ENCODE data around the gene POLR2L.

Gene POLR2L

DNA sequence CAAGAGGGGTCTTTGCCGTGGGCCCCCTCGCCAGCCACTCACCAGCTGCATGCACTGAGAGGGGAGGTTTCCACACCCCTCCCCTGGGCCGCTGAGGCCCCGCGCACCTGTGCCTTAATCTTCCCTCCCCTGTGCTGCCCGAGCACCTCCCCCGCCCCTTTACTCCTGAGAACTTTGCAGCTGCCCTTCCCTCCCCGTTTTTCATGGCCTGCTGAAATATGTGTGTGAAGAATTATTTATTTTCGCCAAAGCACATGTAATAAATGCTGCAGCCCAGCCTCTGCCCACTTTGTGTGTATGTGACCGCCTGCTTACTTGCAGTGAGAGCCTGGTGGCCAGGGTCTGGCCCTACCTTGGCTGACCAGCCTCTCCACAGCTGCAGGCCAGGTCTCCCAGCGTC, 17.4 kb downstream of the POLR2L start:
- DNase-seq, result no peak

DNA sequence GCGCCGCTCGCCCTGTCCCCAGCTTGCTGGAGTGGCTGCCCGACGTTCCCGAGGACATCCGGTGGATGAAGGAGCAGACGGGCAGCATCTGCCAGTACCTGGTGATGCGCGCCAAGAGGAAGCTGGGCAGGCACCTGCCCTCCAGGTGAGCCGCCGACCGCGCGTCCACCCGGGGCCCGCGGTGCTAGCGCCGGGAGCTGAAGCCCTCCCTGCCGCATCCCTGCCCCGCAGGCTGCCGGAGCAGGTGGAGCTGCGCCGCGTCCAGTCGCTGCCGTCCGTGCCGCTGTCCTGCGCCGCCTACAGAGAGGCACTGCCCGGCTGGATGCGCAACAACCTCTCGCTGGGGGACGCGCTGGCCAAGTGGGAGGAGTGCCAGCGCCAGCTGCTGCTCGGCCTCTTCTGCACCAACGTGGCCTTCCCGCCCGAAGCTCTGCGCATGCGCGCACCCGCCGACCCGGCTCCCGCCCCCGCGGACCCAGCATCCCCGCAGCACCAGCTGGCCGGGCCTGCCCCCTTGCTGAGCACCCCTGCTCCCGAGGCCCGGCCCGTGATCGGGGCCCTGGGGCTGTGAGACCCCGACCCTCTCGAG, 17.9 kb downstream of the POLR2L start:
- no peak for DNase-seq

DNA sequence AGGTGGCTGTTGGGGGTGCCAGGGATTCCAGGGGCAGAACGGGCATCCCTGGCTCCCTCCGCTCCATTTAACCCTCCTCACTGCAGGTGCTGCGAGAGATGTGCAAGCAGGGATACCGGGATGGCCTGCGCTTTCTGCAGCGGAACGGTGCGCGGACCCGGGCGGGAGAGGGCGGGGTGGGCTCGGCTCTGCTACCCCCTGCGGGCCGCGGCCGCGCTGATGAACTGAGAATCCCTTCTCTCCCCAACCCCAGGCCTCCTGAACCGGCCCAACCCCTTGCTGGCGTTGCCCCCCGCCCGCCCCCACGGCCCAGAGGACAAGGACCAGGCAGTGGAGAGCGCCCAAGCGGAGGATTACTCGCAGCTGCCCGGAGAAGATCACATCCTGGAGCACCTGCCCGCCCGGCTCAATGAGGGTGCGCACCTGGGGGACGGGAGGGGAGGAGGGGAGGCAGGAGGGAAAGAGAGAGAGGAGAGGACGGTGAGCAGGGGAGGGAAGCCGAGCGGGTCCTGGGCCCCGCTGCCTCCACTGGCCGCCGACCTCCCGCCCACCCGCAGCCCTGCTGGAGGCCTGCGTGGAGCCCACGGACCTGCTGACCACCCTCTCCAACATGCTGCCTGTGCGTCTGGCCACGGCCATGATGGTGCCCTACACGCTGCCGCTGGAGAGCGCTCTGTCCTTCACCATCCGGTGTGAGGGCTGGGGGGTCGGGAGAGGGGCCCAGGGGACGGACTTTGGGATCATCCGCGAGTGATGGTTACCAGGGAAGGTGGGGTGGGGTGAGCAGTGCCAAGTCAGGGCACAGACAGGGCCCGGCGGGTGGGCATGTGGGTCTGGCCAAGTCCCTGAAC, 18.7 kb downstream of the POLR2L start:
- DNase-seq, result no peak

DNA sequence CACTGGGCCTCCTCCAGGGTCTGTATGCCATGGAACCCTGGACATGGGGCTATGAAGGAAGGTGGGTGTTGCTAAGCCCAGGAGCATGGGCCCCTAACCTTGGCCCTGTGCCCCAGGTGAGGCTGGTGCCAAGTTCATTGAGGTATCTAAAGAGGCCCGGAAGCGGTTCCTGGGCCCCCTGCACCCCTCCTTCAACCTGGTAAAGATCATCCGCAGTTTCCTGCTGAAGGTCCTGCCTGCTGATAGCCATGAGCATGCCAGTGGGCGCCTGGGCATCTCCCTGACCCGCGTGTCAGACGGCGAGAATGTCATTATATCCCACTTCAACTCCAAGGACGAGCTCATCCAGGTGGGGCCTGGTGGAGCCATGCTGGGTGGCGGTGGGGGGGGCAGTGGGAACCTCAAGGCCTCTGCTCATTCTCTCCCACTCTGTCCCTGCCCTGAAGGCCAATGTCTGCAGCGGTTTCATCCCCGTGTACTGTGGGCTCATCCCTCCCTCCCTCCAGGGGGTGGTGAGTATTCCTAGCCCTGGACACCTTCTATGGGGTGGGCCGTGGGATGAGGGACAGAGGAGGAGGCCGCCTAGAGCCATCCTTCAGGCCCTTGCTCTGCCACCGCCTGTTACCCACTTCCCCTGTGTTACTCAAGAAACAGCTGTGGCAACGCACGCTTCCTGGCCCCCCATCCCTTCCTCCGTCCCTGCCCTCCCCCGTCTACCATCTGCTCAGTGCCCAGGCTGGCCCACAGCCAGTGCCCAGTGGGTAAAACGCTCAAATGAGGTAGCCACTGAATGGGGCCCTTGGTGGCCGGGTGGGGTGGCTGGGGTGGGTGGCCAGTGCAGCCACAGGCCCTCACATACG, 20.6 kb downstream of the POLR2L start:
- no peak for DNase-seq

DNA sequence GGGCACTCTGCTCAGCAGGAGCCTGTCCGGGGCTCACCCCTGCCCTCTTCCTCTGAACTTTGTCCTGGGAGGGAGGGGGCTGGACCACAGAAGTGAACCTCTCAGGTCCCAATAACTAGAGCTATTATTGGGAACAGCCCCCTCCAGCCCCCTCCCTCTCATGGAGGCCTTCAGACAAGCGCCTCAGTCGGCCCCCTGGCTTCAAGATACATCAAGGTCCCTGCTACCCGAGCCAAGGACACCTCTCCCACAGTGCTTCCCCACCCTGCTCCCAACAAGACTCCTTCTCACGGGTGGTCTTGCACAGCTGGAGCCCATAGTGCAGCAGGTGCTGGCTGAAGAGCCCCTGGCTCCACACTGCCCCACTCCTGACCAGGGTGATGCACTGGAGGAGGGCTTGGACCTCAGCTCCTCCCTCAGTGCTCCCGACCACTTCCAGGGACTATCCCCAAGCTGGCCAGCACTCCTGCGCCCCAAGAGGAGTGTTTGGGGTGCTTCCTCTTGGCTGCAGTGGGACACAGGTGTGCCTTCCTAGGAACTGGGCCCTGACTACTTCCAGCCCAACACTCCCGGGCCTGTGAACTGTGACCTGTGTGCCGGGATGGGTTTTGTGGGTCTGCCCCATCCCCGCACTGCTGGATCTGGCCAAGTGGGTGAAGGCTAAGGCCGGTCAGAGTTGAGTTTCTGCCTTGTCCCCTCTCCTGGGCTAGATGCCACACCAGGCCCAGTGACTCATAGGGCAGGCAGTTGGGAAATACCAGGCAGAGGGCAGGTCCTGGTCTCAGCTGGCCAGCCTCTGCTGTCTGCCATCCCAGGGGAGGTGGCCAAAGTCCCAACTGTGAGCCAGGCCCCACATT, 21.4 kb downstream of the POLR2L start:
- DNase-seq, result no peak

DNA sequence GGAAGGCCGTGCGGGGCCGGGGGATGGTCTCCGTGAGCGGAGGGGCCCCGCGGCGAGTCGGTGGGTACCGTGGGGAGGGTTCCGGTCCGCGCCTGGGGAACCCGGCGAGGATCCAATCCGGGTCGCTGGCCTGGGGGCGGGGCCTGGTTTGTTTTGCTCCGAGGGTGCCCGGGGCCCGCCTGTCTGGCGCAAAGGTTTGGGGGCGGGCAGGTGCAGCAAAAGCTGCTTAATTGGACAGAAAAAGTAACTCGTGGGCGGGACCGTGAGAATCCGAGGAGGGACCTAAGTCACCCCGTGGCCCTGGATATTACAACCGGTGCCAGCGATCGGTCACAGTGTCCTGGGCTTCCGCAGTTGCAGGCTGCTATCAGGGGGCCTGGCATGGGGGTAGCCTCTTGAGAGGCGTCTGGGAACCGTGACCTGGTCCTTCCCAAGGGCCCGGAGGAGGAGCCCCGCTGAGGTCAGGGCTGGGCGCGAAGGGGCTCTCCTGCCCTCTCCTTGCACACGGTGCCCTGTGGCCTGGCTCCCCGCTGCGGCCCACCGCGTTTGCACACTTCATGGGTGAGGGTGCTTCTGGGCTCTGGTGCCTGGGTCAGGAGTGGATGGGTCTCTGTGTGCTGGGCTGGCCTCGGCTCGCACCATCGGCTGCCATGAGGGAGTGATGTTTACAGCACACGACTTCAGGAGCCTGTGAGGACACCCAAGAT, 22.2 kb downstream of the POLR2L start:
- DNase-seq, result peak; percentile 93

DNA sequence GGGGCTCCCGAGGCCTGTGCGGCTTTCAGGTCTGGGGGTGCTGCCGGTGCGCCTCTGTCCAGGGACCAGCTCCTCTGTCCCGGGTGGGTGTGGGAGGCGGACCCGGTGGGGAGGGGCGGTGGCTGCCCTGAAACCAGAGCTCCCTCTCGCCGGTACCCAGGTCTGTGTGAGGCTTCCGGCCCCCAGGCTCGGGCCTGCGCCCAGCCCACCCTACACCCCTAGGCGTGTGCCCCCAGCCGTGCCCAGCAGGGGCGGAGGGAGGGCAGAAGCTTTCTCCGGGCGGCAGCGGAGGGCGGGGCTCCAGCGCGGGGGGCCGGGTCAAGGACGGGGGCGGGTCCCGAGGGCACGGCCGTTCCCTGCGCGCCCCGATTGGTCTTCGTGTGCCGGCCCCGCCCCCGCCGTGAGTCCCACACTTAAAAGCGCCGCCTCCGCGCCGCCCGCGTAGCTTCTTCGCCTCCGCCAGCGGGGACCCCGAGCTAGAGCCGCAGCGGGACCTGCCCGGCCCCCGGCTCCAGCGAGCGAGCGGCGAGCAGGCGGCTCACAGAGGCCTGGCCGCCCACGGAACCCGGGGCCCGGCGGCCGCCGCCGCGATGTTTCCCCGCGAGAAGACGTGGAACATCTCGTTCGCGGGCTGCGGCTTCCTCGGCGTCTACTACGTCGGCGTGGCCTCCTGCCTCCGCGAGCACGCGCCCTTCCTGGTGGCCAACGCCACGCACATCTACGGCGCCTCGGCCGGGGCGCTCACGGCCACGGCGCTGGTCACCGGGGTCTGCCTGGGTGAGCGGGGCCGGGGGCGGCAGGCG, 23.0 kb downstream of the POLR2L start:
- DNase-seq, result peak; percentile 91

DNA sequence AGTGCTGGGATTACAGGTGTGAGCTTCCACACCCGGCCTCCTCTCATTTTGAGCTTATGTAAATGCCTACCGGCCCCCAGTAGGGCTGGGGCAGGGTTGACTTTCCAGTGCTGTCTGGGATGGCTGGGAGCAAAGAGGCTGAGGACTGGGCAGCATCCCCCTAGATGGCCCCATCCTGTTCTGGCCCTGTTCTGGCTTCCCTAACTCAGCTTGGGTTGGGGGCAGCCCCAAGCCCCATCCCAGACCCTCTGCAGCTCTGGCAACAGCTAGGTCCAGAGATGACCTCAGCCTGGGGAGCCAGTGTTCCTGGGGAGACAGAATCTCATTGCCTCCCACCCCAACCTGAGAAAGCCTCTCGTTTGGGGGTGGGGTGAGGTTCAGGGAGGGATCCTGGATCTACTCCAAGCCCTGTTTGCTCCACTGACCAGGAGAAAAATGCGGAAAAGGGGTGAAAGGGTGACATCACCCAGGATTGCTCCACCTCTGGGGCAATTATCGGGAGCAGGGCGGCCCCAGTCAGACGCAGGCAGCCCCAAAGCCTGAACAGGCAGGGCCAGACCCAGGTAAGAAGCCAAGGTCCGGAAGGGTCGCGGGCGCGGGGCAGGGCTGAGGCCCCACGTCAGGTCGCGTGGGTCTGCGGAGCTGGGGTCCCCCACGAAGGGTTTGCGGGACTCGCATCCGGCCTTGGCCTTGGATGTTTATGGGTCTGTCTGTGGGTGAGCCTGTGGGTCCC, 23.8 kb downstream of the POLR2L start, which contains the start of gene PNPLA2:
Gene PNPLA2 (plus strand): TSS at position 519 of the 733 bp plus-strand sequence. CDS start 805 bp downstream, outside the sequence.
- DNase-seq, result no peak

DNA sequence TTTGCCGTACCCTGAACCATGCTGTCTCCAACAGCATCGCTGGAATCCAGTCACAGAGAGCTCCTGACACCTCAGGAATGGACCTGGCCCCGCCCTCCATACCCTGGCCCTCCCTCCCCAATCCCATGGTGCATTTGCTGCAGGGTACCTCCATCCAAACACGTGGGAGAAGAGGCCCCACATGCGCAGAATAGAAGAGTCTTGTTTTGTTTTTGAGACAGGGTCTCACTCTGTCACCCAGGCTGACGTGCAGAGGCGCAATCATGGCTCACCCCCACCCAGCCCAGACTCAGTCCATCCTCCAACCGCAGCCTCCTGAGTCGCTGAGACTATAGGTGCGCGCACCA, 25.9 kb downstream of the POLR2L start:
- DNase-seq, result no peak

DNA sequence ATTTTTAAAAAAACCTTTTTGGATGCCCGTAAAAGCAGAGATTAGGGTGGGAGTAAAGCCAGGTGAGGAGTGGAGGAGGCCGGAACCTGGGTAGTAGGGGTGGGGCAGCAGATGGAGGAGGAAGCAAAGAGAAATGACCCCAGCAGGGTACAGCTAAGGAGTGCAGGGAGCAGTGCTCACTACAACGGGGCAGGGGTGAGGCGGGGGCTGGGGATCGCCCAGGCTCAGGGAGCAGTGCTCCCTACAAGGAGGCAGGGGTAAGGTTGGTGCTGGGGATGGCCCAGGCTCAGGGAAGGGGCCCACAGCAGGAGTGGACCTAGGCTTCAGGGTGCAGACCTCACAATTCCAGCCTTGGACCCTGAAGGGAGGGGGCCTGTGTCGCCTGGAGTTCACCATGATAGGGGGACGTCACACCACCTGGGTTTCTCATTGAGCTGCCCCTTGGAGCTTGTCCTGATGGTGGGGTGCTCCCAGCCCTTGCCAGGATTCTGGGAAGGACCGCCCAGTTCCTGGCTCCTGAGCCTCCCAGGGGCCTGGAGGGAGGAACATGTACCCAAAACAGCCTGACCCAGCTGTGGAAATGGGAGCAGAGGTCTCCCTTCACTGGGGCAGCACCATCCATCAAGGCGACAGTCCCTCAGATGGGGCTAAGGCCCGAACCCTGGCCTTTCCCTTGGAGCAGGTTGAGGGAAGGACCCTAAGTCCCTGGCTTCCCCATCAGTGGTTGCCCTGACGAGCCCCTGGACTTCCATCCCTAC, 26.5 kb downstream of the POLR2L start:
- no peak for DNase-seq

DNA sequence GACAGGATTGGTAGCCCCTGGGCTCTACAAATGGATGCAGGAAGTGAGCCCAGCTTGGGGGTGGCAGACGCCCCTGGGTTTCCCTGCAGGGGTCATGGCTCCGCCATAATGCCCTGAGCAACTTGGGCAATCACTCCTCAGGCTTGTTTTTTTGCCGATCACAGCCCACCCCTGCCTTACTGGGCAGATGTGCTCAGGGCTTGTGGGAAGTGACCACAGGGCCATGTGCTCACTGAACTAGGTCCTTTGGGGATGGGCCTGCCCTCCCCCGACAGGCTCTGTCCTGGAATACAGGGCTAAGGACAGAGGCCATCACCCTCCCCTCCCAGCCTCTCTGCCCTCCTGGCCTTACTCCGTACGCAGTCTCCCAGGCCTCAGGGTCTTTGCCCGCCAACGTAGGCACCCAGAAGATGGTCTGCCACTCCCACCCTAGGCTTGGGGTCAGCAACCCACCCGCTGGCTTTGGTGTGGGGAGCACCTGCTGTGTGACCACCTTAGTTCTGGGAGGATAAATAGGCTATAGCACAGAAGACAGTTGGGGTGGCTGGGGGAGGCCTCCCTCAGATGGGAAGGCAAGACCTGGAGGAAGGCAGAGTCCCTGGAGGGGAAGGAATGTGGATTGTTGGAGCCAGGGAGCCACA, 28.8 kb downstream of the POLR2L start:
- DNase-seq, result no peak

DNA sequence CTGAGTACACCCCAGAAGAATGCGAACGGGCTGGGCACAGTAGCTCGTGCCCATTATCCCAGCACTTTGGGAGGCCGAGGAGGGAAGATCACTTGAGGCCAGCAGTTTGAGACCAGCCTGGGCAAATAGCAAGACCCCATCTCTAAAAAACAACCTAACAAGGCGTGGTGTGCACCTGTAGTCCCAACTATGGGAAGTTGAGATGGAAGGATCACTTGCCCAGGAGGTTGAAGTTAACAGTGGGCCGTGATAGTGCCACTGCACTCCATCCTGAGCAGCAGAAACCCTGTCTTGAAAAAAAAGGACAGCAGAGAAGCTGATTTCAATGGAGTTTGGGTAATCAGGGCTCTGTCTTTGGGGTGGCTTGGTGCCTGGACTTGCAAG, 29.3 kb downstream of the POLR2L start:
- no peak for DNase-seq

DNA sequence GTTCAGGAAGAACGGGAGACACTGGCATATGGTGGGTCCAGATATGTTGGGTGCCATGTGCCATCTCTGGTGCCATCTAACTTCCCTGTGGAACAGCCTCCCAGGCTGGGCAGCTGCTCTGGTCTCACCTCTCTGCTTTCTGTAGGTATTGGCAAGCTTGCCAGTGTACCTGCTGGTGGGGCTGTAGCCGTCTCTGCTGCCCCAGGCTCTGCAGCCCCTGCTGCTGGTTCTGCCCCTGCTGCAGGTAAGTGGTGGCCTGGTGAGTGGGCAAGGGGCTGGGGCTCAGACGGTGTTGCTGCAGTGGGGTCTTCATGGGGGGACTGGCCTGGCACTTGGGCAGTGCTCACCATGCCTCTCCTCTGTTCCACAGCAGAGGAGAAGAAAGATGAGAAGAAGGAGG, 29.9 kb downstream of the POLR2L start:
- no peak for DNase-seq

DNA sequence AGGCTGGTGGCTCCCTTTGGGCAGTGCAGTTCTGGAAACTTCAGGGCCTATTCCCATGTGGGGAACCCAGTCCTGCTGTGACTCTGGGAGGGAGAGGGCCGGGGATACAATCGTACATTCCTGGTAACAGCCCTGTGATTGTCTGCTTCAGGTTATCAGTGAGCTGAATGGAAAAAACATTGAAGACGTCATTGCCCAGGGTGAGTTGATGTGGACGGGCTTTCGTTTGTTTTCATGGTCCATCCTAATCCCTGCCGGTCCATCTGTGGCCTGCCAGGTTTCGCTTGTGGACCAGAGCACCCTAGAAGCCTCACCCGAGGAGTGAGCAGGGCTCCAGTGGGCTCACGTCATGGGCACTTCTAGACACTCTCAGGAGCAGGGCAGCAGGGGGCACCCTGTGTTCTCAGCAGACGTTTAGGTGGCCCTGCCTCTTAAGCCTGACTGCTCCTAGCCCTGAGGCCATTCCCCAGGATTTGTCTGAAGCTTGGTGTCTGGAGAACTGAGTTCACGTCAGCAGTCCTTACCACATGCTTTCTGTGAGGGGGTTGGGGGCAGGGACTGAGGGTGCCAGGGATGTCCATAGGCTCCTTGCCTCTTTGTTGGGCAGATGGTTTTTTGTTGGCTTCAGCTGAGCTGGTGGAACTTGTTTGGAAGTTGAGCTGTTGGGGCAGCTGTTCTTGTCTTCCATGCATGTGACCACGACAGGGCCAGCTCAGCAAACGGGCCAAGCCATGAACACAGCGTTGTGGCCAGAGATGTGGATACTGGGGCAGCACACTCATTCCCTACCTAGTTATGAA, 30.7 kb downstream of the POLR2L start:
- DNase-seq, result no peak

DNA sequence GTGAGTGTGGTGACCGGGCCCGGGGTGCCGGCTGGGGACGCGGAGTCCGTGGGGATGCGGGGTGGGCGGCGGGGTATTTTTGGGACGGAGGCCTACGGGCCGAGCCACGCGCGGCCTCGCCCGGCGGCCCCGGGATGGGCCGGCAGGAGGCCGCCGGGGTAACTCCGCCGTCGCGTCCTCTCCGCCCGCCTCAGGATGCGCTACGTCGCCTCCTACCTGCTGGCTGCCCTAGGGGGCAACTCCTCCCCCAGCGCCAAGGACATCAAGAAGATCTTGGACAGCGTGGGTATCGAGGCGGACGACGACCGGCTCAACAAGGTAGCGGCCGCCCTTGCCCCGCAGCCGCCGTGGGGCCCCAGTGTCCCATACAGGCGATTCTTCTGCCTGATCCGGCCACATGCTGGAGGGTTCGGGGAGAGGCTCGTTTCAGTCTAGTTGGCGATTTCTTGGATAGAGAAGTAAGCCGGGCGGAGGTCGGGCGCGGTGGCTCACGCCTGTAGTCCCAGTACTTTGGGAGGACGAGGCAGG, 32.2 kb downstream of the POLR2L start:
- DNase-seq, result no peak

DNA sequence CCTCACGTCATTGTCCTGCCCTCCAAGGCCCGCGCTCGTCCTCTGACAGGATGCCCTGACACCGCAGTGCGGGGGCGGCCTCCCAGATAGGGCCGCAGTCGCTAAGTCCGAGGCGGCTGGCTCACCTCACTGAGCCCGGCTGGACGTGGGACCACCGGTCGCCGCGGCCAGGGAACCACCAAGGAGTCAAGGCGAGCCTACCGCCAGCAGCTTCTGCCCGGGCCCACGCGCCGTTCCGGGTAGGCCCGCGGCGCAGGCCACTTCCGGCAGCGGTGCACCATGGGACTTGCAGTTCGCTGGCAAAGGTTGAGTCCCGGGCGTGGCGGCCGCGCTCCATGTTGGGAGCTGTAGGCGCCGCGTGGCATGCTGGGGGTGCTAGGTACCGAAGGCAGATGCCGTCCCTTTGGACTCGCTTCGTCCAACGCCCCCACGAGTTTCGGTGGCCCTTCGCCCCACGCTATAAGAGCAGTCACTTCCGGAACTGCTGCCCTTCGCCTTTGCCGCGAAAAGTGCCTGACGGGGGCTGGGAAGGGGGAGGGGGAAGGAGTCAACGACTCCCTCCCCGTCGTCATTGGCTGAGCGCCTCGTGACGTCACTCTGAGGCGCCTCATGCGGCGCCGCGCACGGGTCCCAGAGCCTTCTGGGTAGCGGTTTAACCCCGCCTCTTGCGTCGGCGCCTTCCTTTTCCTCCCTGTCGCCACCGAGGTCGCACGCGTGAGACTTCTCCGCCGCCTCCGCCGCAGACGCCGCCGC, 32.9 kb downstream of the POLR2L start, which contains the start of gene RPLP2:
Gene RPLP2 (plus strand): TSS at position 681 of the 753 bp plus-strand sequence. CDS start 268 bp downstream, outside the sequence.
- DNase-seq, result peak; percentile 98

Data from activated CD4-positive, alpha-beta T cell treated with anti-CD3 and anti-CD28 coated beads, Interleukin-2, amount 50 U/mL, for 16 hours (primary cell).